GM12878 (cell line): ENCODE data around the gene NUMA1. TPM values are rescaled to one million over a fixed set of nuclear protein-coding genes. Genes with fewer than 3 reads are reported as not detected.

Source experiments
- ATAC-seq: fragments of 200-7000 bp; cut with Tn5 transposase; 3 replicates; pipeline ENCODE4 v1.9.1; 2020; ENCODE audit warnings: mild to moderate bottlenecking, moderate library complexity
- BruUV-seq: library from RNA; stranded (reverse); fragments of 400-500 nt; replicated peaks from 2 replicates; lab custom pipeline; 2021; lab: Mats Ljungman, UMichigan
- CTCF ChIA-PET: fragments of 300-600 bp; sonication (Branson Sonifier 250); formaldehyde crosslinking; extraction: SDS; loops from one replicate; lab custom pipeline; 2021; ENCODE audit warnings: inconsistent platforms; lab: Yijun Ruan, JAX
- POLR2A ChIA-PET: fragments of 350-600 bp; formaldehyde crosslinking; extraction: SDS; loops from one replicate; lab custom pipeline; 2021; ENCODE audit warnings: inconsistent platforms; lab: Charles Lee
- RAD21 ChIA-PET: fragments of 300-600 bp; sonication (Branson Sonifier 250); formaldehyde crosslinking; loops from one replicate; lab custom pipeline; 2023; ENCODE audit warnings: antibody characterized with exemption; ENCODE audit not compliant: unreplicated experiment; lab: Charles Lee
- SMC1A ChIA-PET: fragments of 300-600 bp; sonication (Branson Sonifier 250); formaldehyde crosslinking; loops from one replicate; lab custom pipeline; 2023; ENCODE audit not compliant: unreplicated experiment, uncharacterized antibody; lab: Charles Lee
- DNase-seq: peaks from one replicate; pipeline ENCODE4 v3.0.0-alpha.2; 2011; ENCODE audit warnings: low read depth, low spot score
- FAIRE-seq: peaks from 3 replicates; lab custom pipeline; 2011; peaks lifted over from hg19 to GRCh38; lab: Jason Lieb, UNC
- H2AFZ ChIP-seq: 2 replicates; pipeline ENCODE4 v1.6.0; 2011; ENCODE audit warnings: low read depth, low read length, control low read depth; ENCODE audit not compliant: control insufficient read depth
- H3K27ac ChIP-seq: 2 replicates; pipeline ENCODE4 v1.5.1; 2011; ENCODE audit warnings: control low read depth; ENCODE audit not compliant: control insufficient read depth, insufficient read depth
- H3K27me3 ChIP-seq, 2 experiments: replicated peaks in 1 of 2; 2 replicates each; pipeline versions ENCODE4 v1.6.0 to v1.6.1; 2011; ENCODE audit warnings: low read length in 1 of 2; ENCODE audit not compliant: control insufficient read depth in 2 of 2, insufficient read depth in 2 of 2
- H3K36me3 ChIP-seq, 2 experiments: 2 replicates each; pipeline ENCODE4 v1.5.1; 2011; ENCODE audit warnings: low read length in 1 of 2; ENCODE audit not compliant: control insufficient read depth in 2 of 2, insufficient read depth in 2 of 2
- H3K4me1 ChIP-seq: 2 replicates; pipeline ENCODE4 v1.6.1; 2011; ENCODE audit warnings: mild to moderate bottlenecking, low read length, moderate library complexity, mixed read lengths; ENCODE audit not compliant: control insufficient read depth, insufficient read depth
- H3K4me2 ChIP-seq: 2 replicates; pipeline ENCODE4 v1.6.0; 2011; ENCODE audit warnings: control low read depth; ENCODE audit not compliant: control insufficient read depth, insufficient read depth
- H3K4me3 ChIP-seq: fragments of 200-600 bp; sonication (generic); 2 replicates; pipeline ENCODE4 v1.5.1; 2016
- H3K79me2 ChIP-seq: 2 replicates; pipeline ENCODE4 v1.6.0; 2011; ENCODE audit warnings: low read length; ENCODE audit not compliant: control insufficient read depth, insufficient read depth
- H3K9ac ChIP-seq: 2 replicates; pipeline ENCODE4 v1.8.0; 2011; ENCODE audit warnings: low read length, control low read depth, mixed read lengths; ENCODE audit not compliant: control insufficient read depth, insufficient read depth
- H3K9me3 ChIP-seq: replicated peaks from 3 replicates; pipeline ENCODE4 v1.5.1; 2011; ENCODE audit warnings: mild to moderate bottlenecking, low read length; ENCODE audit not compliant: control insufficient read depth, insufficient read depth
- H4K20me1 ChIP-seq: 2 replicates; pipeline ENCODE4 v1.6.0; 2011; ENCODE audit not compliant: control insufficient read depth, insufficient read depth
- FOXM1 ChIP-seq: IDR thresholded peaks from 2 replicates; pipeline ENCODE4 v1.6.1; 2012; ENCODE audit warnings: low read depth, mild to moderate bottlenecking, inconsistent platforms, low read length, moderate library complexity
- RAD21 ChIP-seq: IDR thresholded peaks from 2 replicates; pipeline ENCODE4 v1.6.1; 2011; ENCODE audit warnings: mild to moderate bottlenecking, low read depth, low read length, moderate library complexity; ENCODE audit not compliant: insufficient read depth
- SMC3 ChIP-seq: IDR thresholded peaks from 2 replicates; pipeline ENCODE4 v1.6.1; 2011; ENCODE audit warnings: low read length, improper control_type of control experiment, borderline replicate concordance
- YY1 ChIP-seq: IDR thresholded peaks from 2 replicates; pipeline ENCODE4 v1.6.1; 2011; ENCODE audit warnings: low read depth, mild to moderate bottlenecking, low read length
- WGBS: methylation state at CpG from one replicate; pipeline ENCODE4 v1.1.6; 2016; ENCODE audit warnings: low lambda C conversion rate; ENCODE audit not compliant: insufficient replicate concordance, insufficient coverage; ENCODE audit errors: missing lambda C conversion rate; 5-methylcytosine and 5-hydroxymethylcytosine counted together
- in situ Hi-C: fragments of 300-500 bp; cut with MboI; formaldehyde crosslinking; loops from 9 replicates; pipeline ENCODE4 v1.14.3; 2018; ENCODE audit warnings: mixed read lengths
- intact Hi-C: fragments of 100-400 bp; cut with micrococcal nuclease; formaldehyde crosslinking; loops from one replicate; pipeline ENCODE4 v1.14.2; 2022; ENCODE audit not compliant: unreplicated experiment
- polyA plus RNA-seq, 11 experiments: library from polyadenylated mRNA; depleted of rRNA in 4 of 11; unstranded in 6 of 11; stranded (reverse) in 5 of 11; fragments of >200 nt; fragmentation: Nextera tagmentation in 4 of 11; fragmentation: Illumina TruSeq in 1 of 11; extraction: Ambion mirVana in 4 of 11; extraction: Trizol in 1 of 11; gene quantifications; 1 replicate in 1 of 11; 2 replicates in 10 of 11; pipeline versions ENCODE4 v1.2.1 to v1.2.3, GENCODE V29; 2011 to 2016; ENCODE audit warnings: inconsistent platforms in 2 of 11, missing spikeins in 2 of 11, low read depth in 1 of 11
- total RNA-seq, 4 experiments: library from RNA; depleted of rRNA in 3 of 4; stranded (reverse); fragments of >200 nt in 3 of 4; fragmentation: Illumina TruSeq in 1 of 4; extraction: Trizol in 1 of 4; gene quantifications; 2 replicates each; pipeline versions ENCODE4 v1.2.1 to v1.2.3, GENCODE V29; 2013 to 2021
- TF ChIP-seq, protein P1 (sequence below), 3 experiments: IDR thresholded peaks in 2 of 3; conservative IDR thresholded peaks in 1 of 3; 2 replicates each; pipeline ENCODE4 v1.5.1; 2011; ENCODE audit warnings: low read depth in 3 of 3, low read length in 3 of 3, mild to moderate bottlenecking in 3 of 3, control low read depth in 2 of 3, moderate library complexity in 2 of 3, inconsistent platforms in 1 of 3, mixed read lengths in 1 of 3; ENCODE audit not compliant: control insufficient read depth in 2 of 3, insufficient read depth in 1 of 3; ENCODE audit errors: extremely low read depth in 1 of 3

NUMA1 gene
- total and polyA plus RNA-seq, 10 of the 15 experiments (the other 5 are each of a cell fraction or from before 2014, with no cell fraction given), result 5.5 to 111 (median 61.0) TPM

DNA sequence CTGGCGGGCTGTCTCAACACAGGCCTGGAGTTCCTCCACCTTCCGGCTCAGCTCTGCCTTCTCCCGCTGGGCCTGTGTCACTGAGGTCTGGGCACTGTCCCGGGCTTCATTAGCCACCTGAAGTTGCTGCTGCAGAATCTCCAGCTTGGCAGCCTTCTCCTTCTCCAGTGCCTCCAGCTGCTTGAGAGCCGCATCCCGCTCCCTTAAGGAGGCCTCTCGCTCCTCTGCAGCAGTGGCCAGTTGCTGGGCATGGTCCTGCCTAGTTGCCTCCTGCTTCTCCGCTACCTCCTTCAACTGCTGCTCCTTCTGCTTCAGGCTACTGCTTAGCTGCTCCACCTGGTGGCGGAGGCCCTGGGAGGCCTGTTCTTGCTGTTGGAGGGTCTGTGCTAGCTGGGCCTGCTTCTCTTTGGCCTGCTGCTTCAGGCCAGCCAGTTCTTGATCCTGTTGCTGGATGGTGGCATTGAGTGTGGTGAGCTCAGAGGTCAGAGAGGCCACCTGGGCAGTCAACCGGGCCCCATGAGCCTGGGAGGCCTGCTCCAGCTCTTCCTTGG is 64.8 kb downstream of the NUMA1 start:
- WGBS, result 98% methylated on average over 10 of the region's 10 CpGs
- H3K9me3 ChIP-seq, result no peaks in the 10 kb centered on the region
- RAD21 ChIA-PET, result interaction anchor here (0.9 to 4.5 kb wide), 11 partner anchors 9 to 415 kb away, joined by 3 to 51 read pairs (median 5); partner anchors contain the start of genes RNF121 and XNDC1N
- peak; percentile 65 for ATAC-seq
- H3K36me3 ChIP-seq, result peaks cover 54 to 70% of the 10 kb centered on the region in 2 experiments
- intact Hi-C loops (loop anchor here (1.0 kb wide), 1 partner anchor 38 kb away; no protein-coding TSS in a partner anchor), in situ Hi-C loops (no loop called here)
- no peaks in the 10 kb centered on the region for H3K4me1 ChIP-seq
- SMC1A ChIA-PET, result interaction anchor here (0.8 to 7.3 kb wide), 13 partner anchors 9 to 415 kb away, joined by 3 to 64 read pairs (median 5); partner anchors contain the start of gene IL18BP
- no peaks in the 10 kb centered on the region for H3K27me3 ChIP-seq
- no peak overlapping the region for H3K9ac ChIP-seq
- no peak overlapping the region for H2AFZ ChIP-seq
- H3K27ac ChIP-seq, result no peak overlapping the region
- FAIRE-seq, result no peak
- no peak for DNase-seq
- H3K4me2 ChIP-seq, result no peak overlapping the region
- H3K4me3 ChIP-seq, result no peak overlapping the region
- no TSS peak for BruUV-seq
- POLR2A ChIA-PET, result interaction anchor here (0.6 to 1.1 kb wide), 2 partner anchors 38 to 87 kb away, joined by 3 read pairs; partner anchors contain the start of gene XNDC1N
- 0 out of 2 replicates have a peak, but pooled peaks have one; percentile 29 for TF ChIP-seq YY1
- TF ChIP-seq FOXM1, result no peak
- TF ChIP-seq RAD21, result peak; percentile 55
- TF ChIP-seq SMC3, result peak; percentile 62
- TF ChIP-seq, protein P1, sequence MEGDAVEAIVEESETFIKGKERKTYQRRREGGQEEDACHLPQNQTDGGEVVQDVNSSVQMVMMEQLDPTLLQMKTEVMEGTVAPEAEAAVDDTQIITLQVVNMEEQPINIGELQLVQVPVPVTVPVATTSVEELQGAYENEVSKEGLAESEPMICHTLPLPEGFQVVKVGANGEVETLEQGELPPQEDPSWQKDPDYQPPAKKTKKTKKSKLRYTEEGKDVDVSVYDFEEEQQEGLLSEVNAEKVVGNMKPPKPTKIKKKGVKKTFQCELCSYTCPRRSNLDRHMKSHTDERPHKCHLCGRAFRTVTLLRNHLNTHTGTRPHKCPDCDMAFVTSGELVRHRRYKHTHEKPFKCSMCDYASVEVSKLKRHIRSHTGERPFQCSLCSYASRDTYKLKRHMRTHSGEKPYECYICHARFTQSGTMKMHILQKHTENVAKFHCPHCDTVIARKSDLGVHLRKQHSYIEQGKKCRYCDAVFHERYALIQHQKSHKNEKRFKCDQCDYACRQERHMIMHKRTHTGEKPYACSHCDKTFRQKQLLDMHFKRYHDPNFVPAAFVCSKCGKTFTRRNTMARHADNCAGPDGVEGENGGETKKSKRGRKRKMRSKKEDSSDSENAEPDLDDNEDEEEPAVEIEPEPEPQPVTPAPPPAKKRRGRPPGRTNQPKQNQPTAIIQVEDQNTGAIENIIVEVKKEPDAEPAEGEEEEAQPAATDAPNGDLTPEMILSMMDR (IDR thresholded peaks at IDR 0.05 in 2 of 3, conservative IDR thresholded peaks at IDR 0.05 in 1 of 3; ENCODE audit: control insufficient read depth in 2 of 3, extremely low read depth in 1 of 3, insufficient read depth in 1 of 3, low read depth in 3 of 3, low read length in 3 of 3), result peak; percentile 40 to 72 (median 62); a peak in 5 of 6 replicates
- H3K79me2 ChIP-seq, result no peaks in the 10 kb centered on the region
- 0 out of 2 replicates have a peak, but pooled peaks cover 3% of the 10 kb centered on the region for H4K20me1 ChIP-seq
- CTCF ChIA-PET, result interaction anchor here (0.6 to 9.0 kb wide), 24 partner anchors 10 to 215 kb away, joined by 3 to 138 read pairs (median 4); partner anchors contain the start of genes IL18BP, RNF121 and XNDC1N
